Measurements from ENCODE around the gene HOGA1. TPM values are rescaled to one million over a fixed set of nuclear protein-coding genes. Genes with fewer than 3 reads are reported as not detected.

Gene HOGA1
- total RNA-seq, 1 experiment from 2014 or later = not detected

DNA sequence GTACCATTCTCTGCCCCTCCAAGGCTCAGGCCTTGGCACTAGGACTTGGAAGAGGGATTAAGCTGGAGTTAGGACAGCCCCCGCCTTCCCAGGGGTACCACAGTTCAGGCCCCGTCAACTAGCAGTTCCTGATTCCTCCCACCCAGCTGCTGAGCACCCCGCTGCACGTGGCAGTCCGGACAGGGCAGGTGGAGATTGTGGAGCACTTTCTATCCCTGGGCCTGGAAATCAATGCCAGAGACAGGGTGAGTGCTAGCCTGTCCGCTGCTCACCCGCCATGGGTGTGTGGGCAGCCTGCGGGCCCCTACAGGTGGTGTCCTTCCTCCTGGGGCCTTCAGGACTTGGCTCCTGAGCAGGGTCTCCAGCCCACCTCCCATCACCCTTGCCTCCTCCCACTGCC is 2.0 kb upstream of the HOGA1 start:
- no peak overlapping the region for H3K4me2 ChIP-seq (ENCODE audit: low read depth, low read length, poor library complexity, severe bottlenecking)
- no peaks in the 10 kb centered on the region for H3K27me3 ChIP-seq (ENCODE audit: low read length)
- H3K9me2 ChIP-seq (replicated peaks; ENCODE audit: insufficient read depth, low read length) = no peaks in the 10 kb centered on the region
- no peaks in the 10 kb centered on the region for H3K79me2 ChIP-seq (ENCODE audit: low read length)
- no peak overlapping the region for H3K4me3 ChIP-seq (ENCODE audit: low read length)
- H4K20me1 ChIP-seq (ENCODE audit: insufficient read depth, low read depth, low read length) = no peaks in the 10 kb centered on the region
- H3K36me3 ChIP-seq (ENCODE audit: insufficient read depth, low read length) = no peaks in the 10 kb centered on the region
- H3K27ac ChIP-seq (ENCODE audit: low read length) = no peak overlapping the region
- no peak for DNase-seq
- H3K9me3 ChIP-seq (ENCODE audit: low read length) = no peaks in the 10 kb centered on the region
- no peaks in the 10 kb centered on the region for H3K4me1 ChIP-seq (ENCODE audit: low read length)
- H2AFZ ChIP-seq (ENCODE audit: low read length) = no peak overlapping the region
- no peak overlapping the region for H3K9ac ChIP-seq (ENCODE audit: low read length)

DNA sequence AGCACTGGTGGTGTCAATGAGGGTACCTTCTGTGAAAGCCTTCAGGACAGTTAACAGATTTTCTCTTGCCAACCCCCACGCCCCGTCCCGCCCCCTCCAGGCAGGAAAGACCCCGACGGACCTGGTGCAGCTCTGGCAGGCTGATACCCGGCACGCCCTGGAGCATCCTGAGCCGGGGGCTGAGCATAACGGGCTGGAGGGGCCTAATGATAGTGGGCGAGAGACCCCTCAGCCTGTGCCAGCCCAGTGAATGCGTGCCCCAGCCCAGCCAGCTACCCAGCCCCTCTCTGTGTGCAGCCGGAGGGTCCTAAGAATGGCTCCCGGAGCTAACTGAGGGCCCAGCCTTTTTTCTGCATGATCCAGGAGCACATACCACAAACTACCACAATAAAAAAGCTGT is 713 bp upstream of the HOGA1 start:
- no peaks in the 10 kb centered on the region for H3K9me3 ChIP-seq (ENCODE audit: low read length)
- H3K36me3 ChIP-seq (ENCODE audit: insufficient read depth, low read length) = no peaks in the 10 kb centered on the region
- no peak for DNase-seq
- no peaks in the 10 kb centered on the region for H3K27me3 ChIP-seq (ENCODE audit: low read length)
- no peak overlapping the region for H3K9ac ChIP-seq (ENCODE audit: low read length)
- H3K4me3 ChIP-seq (ENCODE audit: low read length) = no peak overlapping the region
- no peaks in the 10 kb centered on the region for H3K9me2 ChIP-seq (replicated peaks; ENCODE audit: insufficient read depth, low read length)
- H3K4me2 ChIP-seq (ENCODE audit: low read depth, low read length, poor library complexity, severe bottlenecking) = no peak overlapping the region
- H3K27ac ChIP-seq (ENCODE audit: low read length) = no peak overlapping the region
- H3K4me1 ChIP-seq (ENCODE audit: low read length) = no peaks in the 10 kb centered on the region
- no peaks in the 10 kb centered on the region for H4K20me1 ChIP-seq (ENCODE audit: insufficient read depth, low read depth, low read length)
- H2AFZ ChIP-seq (ENCODE audit: low read length) = no peak overlapping the region
- H3K79me2 ChIP-seq (ENCODE audit: low read length) = no peaks in the 10 kb centered on the region

DNA sequence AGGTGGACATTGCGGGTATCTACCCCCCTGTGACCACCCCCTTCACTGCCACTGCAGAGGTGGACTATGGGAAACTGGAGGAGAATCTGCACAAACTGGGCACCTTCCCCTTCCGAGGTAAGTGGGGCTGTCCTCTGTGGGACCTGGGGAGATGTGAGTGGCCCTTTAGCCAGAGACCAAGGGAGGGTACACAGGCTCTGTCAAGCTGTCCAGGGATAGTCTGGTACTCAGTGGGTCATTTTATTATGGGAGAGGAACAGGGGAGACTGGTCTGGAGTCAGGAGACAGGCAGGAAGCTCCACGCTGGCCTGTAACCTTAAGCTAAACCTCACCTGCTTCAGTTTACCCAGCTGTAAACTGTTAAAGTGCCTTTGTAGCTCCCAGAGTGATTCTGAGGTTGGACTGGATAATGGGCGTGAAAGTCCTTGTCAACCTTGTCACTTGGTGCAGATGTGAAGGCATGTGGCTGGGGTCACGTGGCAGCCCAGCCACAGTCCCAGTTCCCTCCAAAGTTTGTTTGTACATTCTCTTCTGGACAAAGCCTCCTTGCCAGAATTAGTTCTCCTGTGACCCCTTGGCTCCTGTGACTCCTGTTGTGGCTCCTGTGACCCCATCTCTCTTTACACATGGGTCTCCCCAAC is 729 bp downstream of the HOGA1 start:
- Histone ChIP-seq H3K4me3 (ENCODE audit: low read length) (no peak overlapping the region), H4K20me1 (ENCODE audit: insufficient read depth, low read depth, low read length) (no peaks in the 10 kb centered on the region), H3K27ac (ENCODE audit: low read length) (no peak overlapping the region), H3K4me2 (ENCODE audit: low read depth, low read length, poor library complexity, severe bottlenecking) (no peak overlapping the region), H3K9me3 (ENCODE audit: low read length) (no peaks in the 10 kb centered on the region), H3K4me1 (ENCODE audit: low read length) (no peaks in the 10 kb centered on the region), H3K79me2 (ENCODE audit: low read length) (no peaks in the 10 kb centered on the region), H3K9me2 (replicated peaks; ENCODE audit: insufficient read depth, low read length) (no peaks in the 10 kb centered on the region), H3K9ac (ENCODE audit: low read length) (no peak overlapping the region), H2AFZ (ENCODE audit: low read length) (no peak overlapping the region), H3K27me3 (ENCODE audit: low read length) (no peaks in the 10 kb centered on the region), H3K36me3 (ENCODE audit: insufficient read depth, low read length) (no peaks in the 10 kb centered on the region)
- DNase-seq = no peak

DNA sequence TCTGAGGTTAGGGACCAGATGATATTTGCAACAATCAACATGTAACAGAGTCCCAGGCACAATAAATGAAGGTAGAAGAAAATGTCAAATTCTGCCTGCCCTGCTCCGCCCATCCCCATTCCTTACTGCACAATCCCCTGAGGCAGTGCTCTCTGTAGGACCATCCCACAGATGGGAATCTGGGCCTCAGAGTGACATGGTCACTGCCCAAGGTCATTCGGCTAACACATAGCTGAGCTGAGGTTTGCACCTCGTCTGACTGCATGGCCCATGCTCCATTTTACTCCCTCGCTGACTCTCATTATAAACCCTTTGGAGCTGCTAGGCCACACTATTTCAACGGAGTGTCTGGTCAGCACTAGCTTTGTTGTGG is 1.2 kb downstream of the HOGA1 start:
- Histone ChIP-seq H3K4me2 (ENCODE audit: low read depth, low read length, poor library complexity, severe bottlenecking) (no peak overlapping the region), H2AFZ (ENCODE audit: low read length) (no peak overlapping the region), H3K9me3 (ENCODE audit: low read length) (no peaks in the 10 kb centered on the region)

DNA sequence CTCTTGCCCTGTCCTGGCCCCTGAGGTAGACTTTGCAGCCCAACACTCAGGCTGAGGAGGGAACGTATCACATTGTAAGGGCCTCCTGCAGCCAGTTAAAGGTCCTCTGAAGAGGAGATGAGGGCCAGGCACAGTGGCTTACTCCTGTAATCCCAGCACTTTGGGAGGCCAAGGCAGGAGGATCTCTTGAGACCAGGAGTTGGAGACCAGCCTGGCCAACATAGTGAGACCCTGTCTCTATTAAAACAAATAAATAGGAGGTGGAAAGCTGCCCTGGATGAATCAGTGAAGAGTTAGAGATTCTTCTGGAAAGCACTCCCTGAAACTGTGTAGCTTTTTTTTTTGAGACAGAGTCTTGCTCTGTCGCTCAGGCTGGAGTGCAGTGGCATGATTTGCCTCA is 3.0 kb downstream of the HOGA1 start:
- Histone ChIP-seq H3K9me2 (replicated peaks; ENCODE audit: insufficient read depth, low read length) (no peaks in the 10 kb centered on the region), H2AFZ (ENCODE audit: low read length) (no peak overlapping the region), H3K79me2 (ENCODE audit: low read length) (no peaks in the 10 kb centered on the region), H3K4me2 (ENCODE audit: low read depth, low read length, poor library complexity, severe bottlenecking) (no peak overlapping the region), H3K27me3 (ENCODE audit: low read length) (no peaks in the 10 kb centered on the region), H3K9me3 (ENCODE audit: low read length) (no peaks in the 10 kb centered on the region), H3K9ac (ENCODE audit: low read length) (no peak overlapping the region), H4K20me1 (ENCODE audit: insufficient read depth, low read depth, low read length) (no peaks in the 10 kb centered on the region), H3K36me3 (ENCODE audit: insufficient read depth, low read length) (no peaks in the 10 kb centered on the region), H3K27ac (ENCODE audit: low read length) (no peak overlapping the region), H3K4me1 (ENCODE audit: low read length) (no peaks in the 10 kb centered on the region; the same call in 1 of the 2 replicates), H3K4me3 (ENCODE audit: low read length) (no peak overlapping the region)
- DNase-seq = no peak

More for the DNA sequence above, 1.2 kb downstream of the HOGA1 start:
- H3K79me2 ChIP-seq (ENCODE audit: low read length) = no peaks in the 10 kb centered on the region
- no peak overlapping the region for H3K4me3 ChIP-seq (ENCODE audit: low read length)
- DNase-seq = no peak
- H3K9ac ChIP-seq (ENCODE audit: low read length) = no peak overlapping the region
- H3K36me3 ChIP-seq (ENCODE audit: insufficient read depth, low read length) = no peaks in the 10 kb centered on the region
- H3K27ac ChIP-seq (ENCODE audit: low read length) = no peak overlapping the region
- H3K9me2 ChIP-seq (replicated peaks; ENCODE audit: insufficient read depth, low read length) = no peaks in the 10 kb centered on the region
- H3K4me1 ChIP-seq (ENCODE audit: low read length) = no peaks in the 10 kb centered on the region
- no peaks in the 10 kb centered on the region for H3K27me3 ChIP-seq (ENCODE audit: low read length)
- H4K20me1 ChIP-seq (ENCODE audit: insufficient read depth, low read depth, low read length) = no peaks in the 10 kb centered on the region

DNA sequence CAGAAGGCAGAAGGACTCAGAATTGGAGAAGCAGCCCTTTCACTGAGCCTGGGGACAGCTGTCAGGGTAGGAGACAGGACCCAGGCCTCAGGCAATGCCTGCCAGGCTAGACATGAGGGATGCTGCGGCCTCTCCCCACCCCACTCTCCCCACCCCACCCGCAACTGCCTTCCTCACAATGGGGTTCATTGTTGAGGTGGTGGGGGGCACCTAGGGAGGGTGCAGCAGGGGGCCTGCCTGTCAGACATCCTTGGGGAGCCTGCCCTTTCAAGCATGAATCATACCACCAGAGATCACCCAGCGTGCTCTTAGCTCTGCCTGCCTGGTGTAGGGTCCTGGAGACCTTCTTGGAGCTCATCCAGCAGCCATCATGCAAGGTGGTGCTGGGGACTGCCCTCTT is 5.3 kb downstream of the HOGA1 start, which contains the start of gene C10orf62:
Gene C10orf62 (plus strand): TSS at position 243 of the 400 bp plus-strand sequence. CDS start 177 bp downstream, outside the sequence.
- no peaks in the 10 kb centered on the region for H3K79me2 ChIP-seq (ENCODE audit: low read length)
- H2AFZ ChIP-seq (ENCODE audit: low read length) = no peak within 1 kb of the TSS
- no peak within 1 kb of the TSS for H3K27ac ChIP-seq (ENCODE audit: low read length)
- H3K9ac ChIP-seq (ENCODE audit: low read length) = no peak within 1 kb of the TSS
- H3K4me3 ChIP-seq (ENCODE audit: low read length) = no peak within 1 kb of the TSS
- H3K4me2 ChIP-seq (ENCODE audit: low read depth, low read length, poor library complexity, severe bottlenecking) = no peak within 1 kb of the TSS
- no peaks in the 10 kb centered on the region for H3K36me3 ChIP-seq (ENCODE audit: insufficient read depth, low read length)
- H3K9me2 ChIP-seq (replicated peaks; ENCODE audit: insufficient read depth, low read length) = no peaks in the 10 kb centered on the region
- no peak for DNase-seq
- H4K20me1 ChIP-seq (ENCODE audit: insufficient read depth, low read depth, low read length) = no peaks in the 10 kb centered on the region
- H3K4me1 ChIP-seq (ENCODE audit: low read length) = no peaks in the 10 kb centered on the region; the same call in 1 of the 2 replicates
- H3K27me3 ChIP-seq (ENCODE audit: low read length) = no peaks in the 10 kb centered on the region
- no peaks in the 10 kb centered on the region for H3K9me3 ChIP-seq (ENCODE audit: low read length)

- no peak overlapping the region for H3K27ac ChIP-seq (ENCODE audit: low read length)
- H3K4me2 ChIP-seq (ENCODE audit: low read depth, low read length, poor library complexity, severe bottlenecking) = no peak overlapping the region
- H3K36me3 ChIP-seq (ENCODE audit: insufficient read depth, low read length) = no peaks in the 10 kb centered on the region
- DNase-seq = no peak
- H4K20me1 ChIP-seq (ENCODE audit: insufficient read depth, low read depth, low read length) = no peaks in the 10 kb centered on the region
- H2AFZ ChIP-seq (ENCODE audit: low read length) = no peak overlapping the region
- H3K79me2 ChIP-seq (ENCODE audit: low read length) = no peaks in the 10 kb centered on the region
- H3K4me1 ChIP-seq (ENCODE audit: low read length) = no peaks in the 10 kb centered on the region; the same call in 1 of the 2 replicates
- no peaks in the 10 kb centered on the region for H3K9me3 ChIP-seq (ENCODE audit: low read length)
- no peaks in the 10 kb centered on the region for H3K9me2 ChIP-seq (replicated peaks; ENCODE audit: insufficient read depth, low read length)
- H3K9ac ChIP-seq (ENCODE audit: low read length) = no peak overlapping the region
- no peaks in the 10 kb centered on the region for H3K27me3 ChIP-seq (ENCODE audit: low read length)
- H3K4me3 ChIP-seq (ENCODE audit: low read length) = no peak overlapping the region
These were observed 6.0 kb downstream of the HOGA1 start for GRCh38 chr10:97590082-97590747.

DNA sequence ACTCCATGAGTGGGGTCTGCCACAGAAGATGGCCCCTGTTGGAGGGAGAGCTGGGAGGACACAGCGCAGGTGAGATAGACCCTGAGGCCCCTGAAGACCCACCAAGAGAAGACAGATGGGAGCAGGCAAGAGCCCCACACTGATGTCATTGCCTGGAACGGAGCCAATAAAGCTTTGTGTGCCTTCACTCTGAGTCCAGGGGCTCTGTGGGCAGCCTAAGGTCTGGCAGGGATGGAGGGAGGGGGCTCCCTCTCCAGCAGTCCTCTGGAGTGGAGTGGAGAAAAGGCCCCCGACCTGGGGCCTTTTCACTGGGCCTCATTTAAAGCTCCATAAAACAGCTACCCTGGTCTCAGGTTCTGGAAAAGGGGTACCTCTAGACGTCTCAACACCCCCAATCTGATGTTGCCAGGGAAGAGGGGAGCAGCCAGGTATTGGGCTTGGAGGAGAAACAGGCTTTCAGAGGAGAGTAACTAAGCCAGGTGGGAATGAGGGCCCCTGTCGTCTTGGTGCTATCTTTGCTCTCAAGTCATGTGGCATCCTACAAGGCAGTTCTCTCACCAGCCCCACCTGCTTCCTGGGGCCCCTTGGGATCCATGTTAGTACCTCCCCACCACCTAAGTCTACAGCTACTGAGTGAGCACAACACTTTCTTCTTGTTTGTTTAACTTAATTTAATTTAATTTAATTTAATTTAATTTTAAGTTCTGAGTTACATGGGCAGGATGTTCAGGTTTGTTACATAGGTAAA is 6.7 kb downstream of the HOGA1 start:
- Histone ChIP-seq H3K9ac (ENCODE audit: low read length) (no peak overlapping the region), H3K4me1 (ENCODE audit: low read length) (no peaks in the 10 kb centered on the region; the same call in 1 of the 2 replicates), H4K20me1 (ENCODE audit: insufficient read depth, low read depth, low read length) (no peaks in the 10 kb centered on the region), H3K27me3 (ENCODE audit: low read length) (no peaks in the 10 kb centered on the region), H3K9me2 (replicated peaks; ENCODE audit: insufficient read depth, low read length) (no peaks in the 10 kb centered on the region), H3K36me3 (ENCODE audit: insufficient read depth, low read length) (no peaks in the 10 kb centered on the region), H3K79me2 (ENCODE audit: low read length) (no peaks in the 10 kb centered on the region), H3K9me3 (ENCODE audit: low read length) (no peaks in the 10 kb centered on the region), H3K4me2 (ENCODE audit: low read depth, low read length, poor library complexity, severe bottlenecking) (no peak overlapping the region), H3K27ac (ENCODE audit: low read length) (no peak overlapping the region), H3K4me3 (ENCODE audit: low read length) (no peak overlapping the region), H2AFZ (ENCODE audit: low read length) (no peak overlapping the region)
- no peak for DNase-seq
